ENCODE data around the gene GABRB2. TPM values are rescaled to one million over a fixed set of nuclear protein-coding genes. Genes with fewer than 3 reads are reported as not detected.

Gene GABRB2
- total RNA-seq, 1 donor from 2014 or later = 0.56 TPM

GRCh38 chr5:161378701-161379100 is 167.8 kb downstream of the GABRB2 start:
- no peak overlapping the region for H3K4me3 ChIP-seq
- H3K27ac ChIP-seq = no peak overlapping the region
- ATAC-seq (no peak), DNase-seq (no peak)
- H3K9me3 ChIP-seq = no peaks in the 10 kb centered on the region
- no peaks in the 10 kb centered on the region for H3K4me1 ChIP-seq
- intact Hi-C loops (cut with DNase I) = no loop called here
- H3K36me3 ChIP-seq = no peaks in the 10 kb centered on the region
- no peaks in the 10 kb centered on the region for H3K27me3 ChIP-seq (ENCODE audit: low read depth)
- TF ChIP-seq, protein P1, sequence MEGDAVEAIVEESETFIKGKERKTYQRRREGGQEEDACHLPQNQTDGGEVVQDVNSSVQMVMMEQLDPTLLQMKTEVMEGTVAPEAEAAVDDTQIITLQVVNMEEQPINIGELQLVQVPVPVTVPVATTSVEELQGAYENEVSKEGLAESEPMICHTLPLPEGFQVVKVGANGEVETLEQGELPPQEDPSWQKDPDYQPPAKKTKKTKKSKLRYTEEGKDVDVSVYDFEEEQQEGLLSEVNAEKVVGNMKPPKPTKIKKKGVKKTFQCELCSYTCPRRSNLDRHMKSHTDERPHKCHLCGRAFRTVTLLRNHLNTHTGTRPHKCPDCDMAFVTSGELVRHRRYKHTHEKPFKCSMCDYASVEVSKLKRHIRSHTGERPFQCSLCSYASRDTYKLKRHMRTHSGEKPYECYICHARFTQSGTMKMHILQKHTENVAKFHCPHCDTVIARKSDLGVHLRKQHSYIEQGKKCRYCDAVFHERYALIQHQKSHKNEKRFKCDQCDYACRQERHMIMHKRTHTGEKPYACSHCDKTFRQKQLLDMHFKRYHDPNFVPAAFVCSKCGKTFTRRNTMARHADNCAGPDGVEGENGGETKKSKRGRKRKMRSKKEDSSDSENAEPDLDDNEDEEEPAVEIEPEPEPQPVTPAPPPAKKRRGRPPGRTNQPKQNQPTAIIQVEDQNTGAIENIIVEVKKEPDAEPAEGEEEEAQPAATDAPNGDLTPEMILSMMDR (IDR thresholded peaks at IDR 0.05) = no peak

GRCh38 chr5:161376034-161376433 is 170.5 kb downstream of the GABRB2 start:
- no peaks in the 10 kb centered on the region for H3K27me3 ChIP-seq (ENCODE audit: low read depth)
- H3K4me1 ChIP-seq = no peaks in the 10 kb centered on the region
- intact Hi-C loops (cut with DNase I) = no loop called here
- no peaks in the 10 kb centered on the region for H3K9me3 ChIP-seq
- no peaks in the 10 kb centered on the region for H3K36me3 ChIP-seq
- TF ChIP-seq, protein P1 (IDR thresholded peaks at IDR 0.05) = no peak
- no peak for DNase-seq
- no peak overlapping the region for H3K4me3 ChIP-seq
- no peak for ATAC-seq
- no peak overlapping the region for H3K27ac ChIP-seq

GRCh38 chr5:161373345-161373707 is 173.2 kb downstream of the GABRB2 start:
- Histone ChIP-seq H3K27me3 (ENCODE audit: low read depth) (no peaks in the 10 kb centered on the region), H3K27ac (no peak overlapping the region), H3K9me3 (no peaks in the 10 kb centered on the region), H3K36me3 (no peaks in the 10 kb centered on the region), H3K4me3 (no peak overlapping the region), H3K4me1 (no peaks in the 10 kb centered on the region)
- intact Hi-C loops (cut with DNase I) = no loop called here
- TF ChIP-seq, protein P1 (IDR thresholded peaks at IDR 0.05) = no peak
- ATAC-seq (no peak), DNase-seq (no peak)

DNA sequence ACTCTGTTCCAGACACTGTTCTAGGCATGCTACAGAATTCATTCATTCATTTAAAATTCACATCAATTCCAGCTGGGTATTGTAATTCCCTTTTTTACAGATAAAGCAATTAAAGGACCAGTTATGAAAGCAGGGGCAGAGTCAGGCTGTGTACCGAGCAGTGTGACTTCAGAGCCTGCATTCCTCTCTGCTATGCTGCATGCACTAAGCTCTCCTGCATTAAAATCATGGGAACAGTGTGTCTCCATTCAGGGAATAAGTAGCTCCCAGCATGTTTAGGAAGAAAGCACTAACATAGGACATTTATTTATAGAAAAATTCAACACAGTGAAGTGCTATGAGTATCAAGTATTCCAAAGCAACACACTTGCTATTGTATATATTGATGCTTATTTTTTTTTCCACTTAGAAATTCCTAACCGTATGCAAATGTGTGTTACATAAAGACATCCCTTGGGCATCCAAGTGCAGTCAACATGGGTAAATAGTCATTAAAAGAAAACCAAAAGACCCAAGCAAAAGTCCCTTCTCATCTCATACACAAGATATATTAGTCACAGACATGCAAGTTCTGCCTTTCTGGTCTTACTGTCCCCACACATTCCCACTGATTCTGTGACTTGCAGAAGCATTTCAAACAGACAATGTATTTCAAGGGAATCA is 173.7 kb downstream of the GABRB2 start:
- Histone ChIP-seq H3K27ac (no peak overlapping the region), H3K4me3 (no peak overlapping the region), H3K36me3 (no peaks in the 10 kb centered on the region), H3K27me3 (ENCODE audit: low read depth) (no peaks in the 10 kb centered on the region), H3K9me3 (no peaks in the 10 kb centered on the region), H3K4me1 (no peaks in the 10 kb centered on the region)
- DNase-seq (no peak), ATAC-seq (no peak)
- TF ChIP-seq, protein P1 (IDR thresholded peaks at IDR 0.05) = no peak
- intact Hi-C loops (cut with DNase I) = no loop called here

DNA sequence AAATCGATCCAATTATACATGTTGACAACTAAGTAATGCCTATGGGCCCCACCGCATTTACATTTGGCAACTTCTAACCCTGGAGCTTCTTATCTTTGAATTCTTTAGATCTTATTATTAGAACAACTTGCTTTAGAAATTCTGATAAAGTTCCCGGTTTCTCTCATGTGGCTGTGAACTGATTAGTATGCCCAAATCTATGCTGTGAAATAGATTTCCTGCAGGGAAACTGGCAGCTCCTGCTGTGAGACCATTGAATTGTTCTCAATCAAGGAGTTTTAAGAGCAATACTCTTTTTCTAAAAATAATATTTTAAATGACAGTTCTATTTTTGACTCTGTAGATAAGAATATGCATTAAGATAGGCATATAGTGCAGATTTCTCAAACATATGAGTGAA is 177.5 kb downstream of the GABRB2 start:
- no peaks in the 10 kb centered on the region for H3K4me1 ChIP-seq
- ATAC-seq (no peak), DNase-seq (no peak)
- no peaks in the 10 kb centered on the region for H3K36me3 ChIP-seq
- TF ChIP-seq, protein P1 (IDR thresholded peaks at IDR 0.05) = no peak
- intact Hi-C loops (cut with DNase I) = no loop called here
- H3K27ac ChIP-seq = no peak overlapping the region
- no peaks in the 10 kb centered on the region for H3K9me3 ChIP-seq
- H3K27me3 ChIP-seq (ENCODE audit: low read depth) = no peaks in the 10 kb centered on the region
- H3K4me3 ChIP-seq = no peak overlapping the region

All from lower lobe of right lung (tissue), 2 donors.